ENCODE results near the gene FFAR3.

DNA sequence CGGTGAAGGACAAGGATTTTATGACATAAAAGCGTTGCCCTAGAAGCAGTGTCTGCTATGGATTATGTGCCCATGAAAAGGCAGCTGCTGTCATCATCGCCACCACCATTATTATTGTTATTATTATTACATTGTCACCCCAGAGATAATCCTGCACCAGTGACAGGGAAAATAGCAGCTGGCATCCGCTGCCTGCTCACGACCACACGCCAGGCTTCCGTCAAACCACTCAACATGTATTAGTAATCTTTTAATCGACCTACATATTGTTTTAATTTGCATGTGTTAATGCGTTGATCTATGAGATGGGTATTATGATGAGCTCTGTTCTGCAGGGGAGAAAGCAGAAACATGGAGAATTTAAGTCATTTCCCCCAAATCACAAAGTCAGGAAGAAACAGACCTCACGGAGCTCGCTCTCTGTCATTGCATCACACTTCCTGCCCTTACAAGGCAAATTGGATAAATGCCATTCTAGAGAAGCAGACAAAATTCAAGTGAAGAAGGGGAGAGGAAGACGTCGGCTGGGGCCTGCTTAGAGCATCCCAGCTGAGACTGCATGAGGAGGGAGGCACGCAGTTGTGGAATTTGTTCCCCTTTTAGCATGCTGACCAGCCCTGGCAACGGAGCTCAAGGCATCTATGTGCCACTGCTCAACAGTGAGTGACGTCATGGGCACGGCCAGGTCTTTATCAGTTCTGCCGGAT, at the start of gene FFAR3:
- TF ChIP-seq RARB (CRISPR knock-in tag; IDR thresholded peaks at IDR 0.05) (no peak), POLR2A (IDR thresholded peaks at IDR 0.05; ENCODE audit: low read length) (no peak), RAD21 (conservative IDR thresholded peaks at IDR 0.05 in 1 of 2, IDR thresholded peaks at IDR 0.05 in 1 of 2) (no peak), POLR2AphosphoS2 (conservative IDR thresholded peaks at IDR 0.05; ENCODE audit: low read length) (no peak), HOXB13 (CRISPR knock-in tag; IDR thresholded peaks at IDR 0.05; ENCODE audit: low read depth) (no peak), CHD2 (IDR thresholded peaks at IDR 0.05; ENCODE audit: low read length, partially characterized antibody) (no peak)
- TF ChIP-seq, protein P1, sequence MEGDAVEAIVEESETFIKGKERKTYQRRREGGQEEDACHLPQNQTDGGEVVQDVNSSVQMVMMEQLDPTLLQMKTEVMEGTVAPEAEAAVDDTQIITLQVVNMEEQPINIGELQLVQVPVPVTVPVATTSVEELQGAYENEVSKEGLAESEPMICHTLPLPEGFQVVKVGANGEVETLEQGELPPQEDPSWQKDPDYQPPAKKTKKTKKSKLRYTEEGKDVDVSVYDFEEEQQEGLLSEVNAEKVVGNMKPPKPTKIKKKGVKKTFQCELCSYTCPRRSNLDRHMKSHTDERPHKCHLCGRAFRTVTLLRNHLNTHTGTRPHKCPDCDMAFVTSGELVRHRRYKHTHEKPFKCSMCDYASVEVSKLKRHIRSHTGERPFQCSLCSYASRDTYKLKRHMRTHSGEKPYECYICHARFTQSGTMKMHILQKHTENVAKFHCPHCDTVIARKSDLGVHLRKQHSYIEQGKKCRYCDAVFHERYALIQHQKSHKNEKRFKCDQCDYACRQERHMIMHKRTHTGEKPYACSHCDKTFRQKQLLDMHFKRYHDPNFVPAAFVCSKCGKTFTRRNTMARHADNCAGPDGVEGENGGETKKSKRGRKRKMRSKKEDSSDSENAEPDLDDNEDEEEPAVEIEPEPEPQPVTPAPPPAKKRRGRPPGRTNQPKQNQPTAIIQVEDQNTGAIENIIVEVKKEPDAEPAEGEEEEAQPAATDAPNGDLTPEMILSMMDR (IDR thresholded peaks at IDR 0.05), result no peak
- TF ChIP-seq, protein P2, sequence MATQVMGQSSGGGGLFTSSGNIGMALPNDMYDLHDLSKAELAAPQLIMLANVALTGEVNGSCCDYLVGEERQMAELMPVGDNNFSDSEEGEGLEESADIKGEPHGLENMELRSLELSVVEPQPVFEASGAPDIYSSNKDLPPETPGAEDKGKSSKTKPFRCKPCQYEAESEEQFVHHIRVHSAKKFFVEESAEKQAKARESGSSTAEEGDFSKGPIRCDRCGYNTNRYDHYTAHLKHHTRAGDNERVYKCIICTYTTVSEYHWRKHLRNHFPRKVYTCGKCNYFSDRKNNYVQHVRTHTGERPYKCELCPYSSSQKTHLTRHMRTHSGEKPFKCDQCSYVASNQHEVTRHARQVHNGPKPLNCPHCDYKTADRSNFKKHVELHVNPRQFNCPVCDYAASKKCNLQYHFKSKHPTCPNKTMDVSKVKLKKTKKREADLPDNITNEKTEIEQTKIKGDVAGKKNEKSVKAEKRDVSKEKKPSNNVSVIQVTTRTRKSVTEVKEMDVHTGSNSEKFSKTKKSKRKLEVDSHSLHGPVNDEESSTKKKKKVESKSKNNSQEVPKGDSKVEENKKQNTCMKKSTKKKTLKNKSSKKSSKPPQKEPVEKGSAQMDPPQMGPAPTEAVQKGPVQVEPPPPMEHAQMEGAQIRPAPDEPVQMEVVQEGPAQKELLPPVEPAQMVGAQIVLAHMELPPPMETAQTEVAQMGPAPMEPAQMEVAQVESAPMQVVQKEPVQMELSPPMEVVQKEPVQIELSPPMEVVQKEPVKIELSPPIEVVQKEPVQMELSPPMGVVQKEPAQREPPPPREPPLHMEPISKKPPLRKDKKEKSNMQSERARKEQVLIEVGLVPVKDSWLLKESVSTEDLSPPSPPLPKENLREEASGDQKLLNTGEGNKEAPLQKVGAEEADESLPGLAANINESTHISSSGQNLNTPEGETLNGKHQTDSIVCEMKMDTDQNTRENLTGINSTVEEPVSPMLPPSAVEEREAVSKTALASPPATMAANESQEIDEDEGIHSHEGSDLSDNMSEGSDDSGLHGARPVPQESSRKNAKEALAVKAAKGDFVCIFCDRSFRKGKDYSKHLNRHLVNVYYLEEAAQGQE (IDR thresholded peaks at IDR 0.05), result no peak

All from A549 (cell line).